GM12873 (cell line): ENCODE results near the gene MRM3.

Experiments
- TF ChIP-seq, protein P1 (sequence below): IDR thresholded peaks from 2 replicates; pipeline ENCODE4 v1.5.1; 2012; ENCODE audit warnings: low read depth, mild to moderate bottlenecking, moderate library complexity, low read length, control low read depth; ENCODE audit not compliant: insufficient read depth; ENCODE audit errors: missing control alignments

Gene MRM3

DNA sequence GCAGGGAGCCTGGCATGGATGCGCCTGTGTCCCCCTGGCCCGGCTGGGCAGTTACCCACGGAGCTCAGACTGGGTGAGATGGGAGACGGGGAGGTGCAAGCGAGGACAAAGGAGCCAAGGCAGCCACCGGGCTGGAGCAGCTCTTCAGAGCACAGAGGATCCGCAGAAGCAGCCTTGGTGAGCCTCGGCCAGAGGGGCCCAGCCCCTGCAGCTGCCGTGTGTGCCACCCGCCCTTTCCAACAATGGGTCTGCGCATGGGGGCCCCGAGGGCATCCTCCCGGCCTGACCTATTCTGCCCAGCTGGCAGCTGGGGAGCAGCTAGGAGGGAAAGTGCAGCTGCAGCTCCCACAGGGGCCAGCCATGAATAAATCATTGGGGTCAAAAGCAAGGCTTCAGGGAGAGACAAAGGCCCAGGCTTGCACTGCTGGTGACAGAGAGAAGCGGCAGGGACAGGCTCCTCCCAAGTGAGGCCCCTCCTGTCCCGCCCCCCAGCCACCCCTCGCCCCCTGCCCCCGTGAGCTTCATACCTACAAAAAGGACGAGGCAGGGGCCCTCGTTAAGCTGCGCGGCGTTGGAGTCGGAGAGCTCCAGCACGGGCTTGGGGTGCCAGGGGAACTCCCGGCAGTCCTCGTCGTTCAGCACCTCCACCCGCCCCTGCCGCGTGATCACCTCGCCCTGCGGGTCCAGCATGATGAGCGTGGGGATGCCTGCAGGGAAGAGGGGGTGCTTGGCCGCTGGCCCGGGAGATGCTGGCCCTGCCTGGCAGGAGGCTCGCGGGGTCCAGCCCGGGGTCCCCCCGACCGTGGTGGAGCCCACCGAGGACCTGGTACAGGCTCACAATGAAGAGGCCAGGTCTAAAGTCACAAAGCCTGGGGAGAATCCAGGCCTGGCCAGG, 22.6 kb downstream of the MRM3 start:
- TF ChIP-seq, protein P1, sequence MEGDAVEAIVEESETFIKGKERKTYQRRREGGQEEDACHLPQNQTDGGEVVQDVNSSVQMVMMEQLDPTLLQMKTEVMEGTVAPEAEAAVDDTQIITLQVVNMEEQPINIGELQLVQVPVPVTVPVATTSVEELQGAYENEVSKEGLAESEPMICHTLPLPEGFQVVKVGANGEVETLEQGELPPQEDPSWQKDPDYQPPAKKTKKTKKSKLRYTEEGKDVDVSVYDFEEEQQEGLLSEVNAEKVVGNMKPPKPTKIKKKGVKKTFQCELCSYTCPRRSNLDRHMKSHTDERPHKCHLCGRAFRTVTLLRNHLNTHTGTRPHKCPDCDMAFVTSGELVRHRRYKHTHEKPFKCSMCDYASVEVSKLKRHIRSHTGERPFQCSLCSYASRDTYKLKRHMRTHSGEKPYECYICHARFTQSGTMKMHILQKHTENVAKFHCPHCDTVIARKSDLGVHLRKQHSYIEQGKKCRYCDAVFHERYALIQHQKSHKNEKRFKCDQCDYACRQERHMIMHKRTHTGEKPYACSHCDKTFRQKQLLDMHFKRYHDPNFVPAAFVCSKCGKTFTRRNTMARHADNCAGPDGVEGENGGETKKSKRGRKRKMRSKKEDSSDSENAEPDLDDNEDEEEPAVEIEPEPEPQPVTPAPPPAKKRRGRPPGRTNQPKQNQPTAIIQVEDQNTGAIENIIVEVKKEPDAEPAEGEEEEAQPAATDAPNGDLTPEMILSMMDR: no peak

DNA sequence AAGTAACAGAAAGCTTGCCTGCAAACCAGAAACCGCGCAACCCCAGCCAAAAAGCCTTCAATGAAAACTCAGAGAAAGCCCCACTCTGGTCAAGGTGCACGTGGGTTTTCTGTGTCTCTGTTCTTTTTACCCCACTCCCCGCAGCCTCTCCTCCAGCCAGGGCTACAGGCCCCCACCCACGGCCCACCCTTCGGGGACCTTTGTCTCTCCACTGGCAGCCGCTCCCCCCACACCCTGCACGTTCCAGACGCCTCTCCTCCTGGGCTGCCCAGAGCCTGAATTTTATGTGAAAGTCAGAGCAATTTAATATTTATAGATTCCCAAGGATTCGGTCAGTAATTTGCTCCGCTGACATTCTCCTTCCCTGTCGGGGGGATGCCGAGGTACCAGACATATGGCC, 24.2 kb downstream of the MRM3 start:
- TF ChIP-seq, protein P1: no peak

DNA sequence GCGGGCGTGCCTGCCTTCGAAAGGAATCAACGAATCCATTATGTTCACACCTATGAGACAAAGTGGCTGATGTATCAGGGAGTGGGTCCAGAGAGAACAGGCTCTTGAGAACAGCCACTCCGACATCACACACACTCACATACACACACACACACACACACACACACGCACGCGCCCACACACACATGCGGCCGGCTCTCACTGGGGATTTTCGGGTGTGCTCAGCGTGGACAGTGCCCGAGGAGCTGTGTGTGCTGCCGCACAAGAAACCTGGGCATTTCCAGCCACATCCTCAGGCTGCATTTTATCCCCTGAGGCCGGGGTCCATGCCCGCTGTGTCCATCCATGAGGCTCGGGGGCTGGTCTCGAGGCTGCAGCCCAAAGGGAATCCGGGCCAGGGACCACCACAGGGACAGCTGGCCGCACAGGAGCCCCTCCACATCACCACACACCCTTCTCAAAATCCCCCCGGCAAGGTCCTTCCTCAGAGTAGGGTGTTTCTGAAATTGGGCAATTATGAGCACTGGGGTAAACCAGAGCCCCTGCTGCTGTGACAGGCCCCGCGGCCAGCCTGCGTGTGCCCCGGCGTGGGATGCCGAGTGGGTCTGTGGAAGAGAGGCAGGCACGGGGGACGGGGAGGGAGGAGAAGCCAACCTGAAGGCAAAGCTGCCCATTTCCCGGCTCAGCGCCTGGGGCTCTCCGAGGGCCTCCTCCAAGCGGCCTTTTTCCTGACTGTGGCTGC, 24.8 kb downstream of the MRM3 start:
- TF ChIP-seq, protein P1: no peak

DNA sequence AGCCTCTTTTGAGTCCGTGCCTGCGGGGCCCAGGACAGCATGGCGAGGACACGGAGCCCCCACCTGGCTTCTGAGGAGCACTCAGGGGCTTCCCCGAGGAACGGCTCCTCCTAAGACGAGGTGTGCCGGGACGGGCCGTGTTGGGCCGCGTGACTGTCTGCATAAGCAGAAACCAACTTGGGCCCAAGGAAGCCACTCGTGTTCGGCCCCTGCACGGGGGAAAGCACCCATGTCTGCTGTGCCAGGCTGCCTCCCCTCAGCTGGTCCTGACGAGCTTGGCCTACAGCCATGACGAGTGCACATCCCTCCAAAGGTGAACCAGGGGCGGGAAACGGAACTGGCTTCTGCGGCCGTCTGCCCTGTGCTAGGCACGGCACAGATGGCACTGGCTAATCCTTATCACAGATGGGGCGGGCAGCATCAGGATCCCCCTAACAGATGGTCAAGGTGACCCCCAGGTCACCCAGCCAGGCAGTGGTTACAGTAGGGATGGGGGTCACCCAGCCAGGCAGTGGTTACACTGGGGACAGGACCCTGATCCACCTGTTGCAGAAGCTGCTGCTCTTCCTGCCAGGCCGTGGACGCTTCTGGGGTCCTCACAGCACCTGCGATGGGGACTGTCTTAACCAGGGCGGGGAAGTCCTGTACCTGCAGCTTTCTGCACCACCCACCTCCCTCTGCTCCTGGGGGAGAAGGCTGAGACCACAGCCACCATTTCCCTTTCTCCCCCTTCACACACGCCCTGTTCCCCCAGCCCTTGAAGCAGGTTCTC, 25.6 kb downstream of the MRM3 start:
- TF ChIP-seq, protein P1: no peak

DNA sequence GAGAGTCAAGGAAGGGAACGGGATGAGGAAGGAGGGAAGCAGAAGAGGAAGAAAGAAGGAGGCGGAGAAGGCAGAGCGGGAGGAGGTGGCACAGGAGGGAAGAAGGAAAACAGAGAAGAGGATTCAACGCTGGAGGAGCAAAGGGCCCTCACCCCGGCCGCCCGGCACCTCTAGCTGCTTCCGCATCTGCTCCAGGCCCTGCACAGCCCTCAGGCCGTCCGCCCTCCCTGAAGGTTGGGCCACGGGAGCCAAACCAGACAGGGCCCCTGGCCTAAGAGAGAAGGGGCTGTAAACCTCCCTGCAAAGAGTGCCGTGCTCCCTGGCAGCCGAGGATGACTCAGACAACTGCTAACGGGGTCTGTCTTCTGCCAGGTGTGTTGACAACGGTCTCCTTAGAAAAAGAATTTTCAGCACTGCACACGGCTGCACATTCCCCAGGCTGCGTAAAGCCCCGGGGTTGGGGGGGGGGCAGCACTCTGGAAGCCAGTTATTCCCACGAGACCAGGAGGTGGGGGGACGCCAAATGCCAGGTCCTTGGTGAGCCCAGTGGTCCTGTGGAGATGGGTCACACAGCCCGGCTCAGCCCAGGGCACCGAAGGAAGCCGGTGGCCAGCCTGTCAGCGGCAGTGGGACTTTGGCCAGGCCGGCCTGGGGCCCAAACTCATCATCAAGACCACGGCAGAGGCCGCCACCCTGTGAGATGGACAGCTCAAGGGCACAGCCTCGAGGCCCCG, 29.1 kb downstream of the MRM3 start:
- TF ChIP-seq, protein P1: no peak

DNA sequence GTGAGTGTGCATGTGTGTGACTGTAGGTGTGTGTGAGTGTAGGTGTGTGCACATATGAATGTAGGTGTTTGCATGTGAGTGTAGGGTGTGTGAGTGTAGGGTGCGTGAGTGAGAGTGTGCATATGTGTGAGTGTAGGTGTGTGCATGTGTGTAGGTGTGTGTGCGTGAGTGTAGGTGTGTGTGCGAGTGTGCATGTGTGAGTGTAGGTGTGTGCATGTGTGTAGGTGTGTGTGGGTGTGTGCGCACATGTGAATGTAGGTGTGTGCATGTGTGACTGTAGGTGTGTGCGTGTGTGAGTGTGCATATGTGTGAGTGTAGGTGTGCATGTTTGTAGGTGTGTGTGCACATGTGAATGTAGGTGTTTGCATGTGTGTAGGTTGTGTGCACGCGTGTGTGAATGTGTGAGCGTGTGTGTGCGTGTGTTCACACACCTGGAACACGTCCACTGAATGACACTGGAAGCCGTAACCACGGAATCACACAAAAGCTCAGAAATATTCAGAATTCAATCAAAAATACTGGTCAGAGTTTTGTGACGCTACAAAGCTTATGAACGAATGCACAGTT, 30.6 kb downstream of the MRM3 start:
- TF ChIP-seq, protein P1: no peak
